KBM-7 (cell line): ENCODE results near the gene ZNF497.
"Not testable (repeated sequence)": the region's sequence is repeated elsewhere in the genome, so short reads cannot be mapped to it uniquely, and the experiment has no call there.

ENCODE experiments used
- DNase-seq: peaks from one replicate; pipeline ENCODE4 v3.0.0-alpha.2; 2015
- in situ Hi-C: fragments of 300-500 bp; cut with MboI; formaldehyde crosslinking; loops from 2 replicates; pipeline ENCODE4 v1.14.3; 2020; ENCODE audit warnings: low sequenced_read_pairs, low pct_unique_long_range_greater_than_20kb, mixed read lengths

ZNF497 gene

GRCh38 chr19:58351558-58351878 is 11.0 kb downstream of the ZNF497 start:
- DNase-seq, result no peak
- in situ Hi-C loops, result no loop called here

DNA sequence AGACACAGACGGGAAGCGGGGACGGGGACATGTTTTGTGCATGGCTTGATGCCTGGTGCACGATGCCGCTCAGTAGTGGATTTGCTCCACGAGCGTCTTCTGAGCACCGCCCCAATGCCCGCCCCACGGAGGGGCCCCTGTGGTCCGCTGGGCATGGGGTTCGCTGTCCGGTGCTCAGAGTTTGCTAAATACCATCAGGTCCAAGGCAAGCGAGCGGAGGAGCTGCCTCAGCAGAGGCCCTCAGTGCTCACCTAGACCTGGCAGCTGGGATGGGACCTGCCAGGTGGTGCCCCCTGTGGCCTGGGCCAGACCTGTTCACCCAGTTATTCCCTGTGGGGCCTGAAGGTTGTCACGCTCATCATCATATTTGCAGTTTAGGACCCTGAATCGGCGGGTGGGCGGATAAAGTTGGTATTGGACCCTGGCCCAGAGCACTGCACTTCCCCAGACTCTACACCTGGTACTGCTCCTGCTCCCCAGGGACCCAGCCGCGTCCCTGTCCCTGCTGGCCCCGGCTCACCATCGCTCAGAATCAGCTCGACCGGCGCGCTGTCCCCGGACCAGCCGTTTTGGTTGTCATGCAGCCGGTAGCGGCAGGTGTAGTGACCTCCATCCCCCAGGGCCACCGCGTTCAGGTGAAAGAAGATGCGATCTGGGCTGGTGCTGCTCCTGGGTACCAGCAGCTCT is 11.5 kb downstream of the ZNF497 start:
- DNase-seq, result no peak
- in situ Hi-C loops, result no loop called here

- DNase-seq, result no peak
- in situ Hi-C loops, result no loop called here
Observed at GRCh38 chr19:58350001-58350861, 12.3 kb downstream of the ZNF497 start.

GRCh38 chr19:58349590-58349989 is 13.0 kb downstream of the ZNF497 start:
- in situ Hi-C loops, result no loop called here
- DNase-seq, result no peak

DNA sequence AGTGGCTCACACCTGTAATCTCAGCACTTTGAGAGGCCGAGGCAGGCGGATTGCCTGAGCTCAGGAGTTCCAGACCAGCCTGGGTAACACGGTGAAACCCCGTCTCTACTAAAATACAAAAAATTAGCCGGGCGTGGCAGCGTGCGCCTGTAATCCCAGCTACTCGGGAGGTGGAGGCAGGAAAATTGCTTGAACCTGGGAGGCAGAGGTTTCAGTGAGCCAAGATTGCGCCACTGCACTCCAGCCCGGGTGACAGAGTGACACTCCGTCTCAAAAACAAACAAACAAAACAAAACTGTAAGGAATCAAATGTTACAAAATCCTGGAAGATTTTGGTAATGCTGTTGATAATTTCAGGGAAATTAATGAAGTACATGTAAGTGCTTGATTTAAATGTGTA is 14.5 kb downstream of the ZNF497 start:
- in situ Hi-C loops, DNase-seq: not testable (repeated sequence)

DNA sequence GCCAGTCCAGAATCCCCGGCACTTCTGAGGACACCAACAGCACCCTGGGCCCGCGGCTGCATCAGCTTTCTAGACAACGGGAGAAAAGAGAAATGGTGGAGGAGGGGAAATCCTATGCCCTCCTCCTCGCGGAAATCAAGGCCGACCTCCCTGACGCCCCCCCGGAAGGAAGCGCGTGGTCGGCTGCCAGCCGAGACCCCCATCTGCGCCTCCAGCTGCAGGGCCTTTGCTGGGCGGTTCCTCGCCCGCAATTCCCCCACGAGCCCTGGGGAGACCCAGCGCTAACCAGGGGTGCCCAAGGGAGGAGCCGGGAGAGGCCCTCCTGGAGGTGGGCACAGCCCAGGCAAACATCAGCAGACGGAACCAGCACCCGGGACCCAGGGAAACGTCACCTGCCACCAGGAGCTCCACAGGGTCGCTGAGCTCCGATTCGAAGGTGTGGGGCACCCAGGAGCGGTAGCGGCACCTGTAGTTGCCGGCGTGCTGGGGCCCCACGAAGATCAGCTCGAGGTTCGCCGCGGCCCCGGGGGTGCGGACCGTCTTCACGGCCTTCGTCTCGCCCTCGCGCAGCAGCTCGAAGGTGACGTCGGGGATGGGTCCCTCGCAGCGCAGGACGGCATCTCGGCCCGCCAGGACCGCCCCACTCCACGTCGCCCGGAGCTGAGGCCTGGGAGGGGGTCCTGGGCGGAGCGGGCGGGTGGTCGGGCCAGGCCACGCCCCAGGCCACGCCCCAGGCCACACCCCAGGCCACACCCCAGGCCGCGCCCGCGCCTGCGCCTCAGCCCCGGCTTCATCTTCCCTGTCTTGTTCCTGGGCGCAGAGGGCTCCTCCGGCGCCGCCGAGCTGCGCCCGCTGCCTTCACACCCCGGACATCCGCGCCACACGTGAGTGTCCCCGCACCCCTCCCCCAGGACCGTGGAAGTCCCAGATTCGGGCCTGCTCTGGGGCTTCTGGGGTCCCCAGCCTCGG is 15.3 kb downstream of the ZNF497 start:
- in situ Hi-C loops, result no loop called here

GRCh38 chr19:58345558-58345957 is 17.0 kb downstream of the ZNF497 start:
- in situ Hi-C loops, result no loop called here

More for the DNA sequence above, 15.3 kb downstream of the ZNF497 start:
- DNase-seq, result peak; percentile 43

GRCh38 chr19:58338825-58339558 is 23.6 kb downstream of the ZNF497 start:
- in situ Hi-C loops, result no loop called here
- no peak for DNase-seq

More at GRCh38 chr19:58345558-58345957, 17.0 kb downstream of the ZNF497 start:
- DNase-seq, result no peak

GRCh38 chr19:58338336-58338735 is 24.2 kb downstream of the ZNF497 start:
- no peak for DNase-seq
- in situ Hi-C loops, result no loop called here

- in situ Hi-C loops, result no loop called here
- DNase-seq, result no peak
Observed at GRCh38 chr19:58336820-58337219, 25.7 kb downstream of the ZNF497 start.

GRCh38 chr19:58336216-58336615 is 26.3 kb downstream of the ZNF497 start:
- DNase-seq, result no peak
- in situ Hi-C loops, result no loop called here

GRCh38 chr19:58335630-58336029 is 26.9 kb downstream of the ZNF497 start:
- in situ Hi-C loops, result no loop called here
- DNase-seq, result no peak

DNA sequence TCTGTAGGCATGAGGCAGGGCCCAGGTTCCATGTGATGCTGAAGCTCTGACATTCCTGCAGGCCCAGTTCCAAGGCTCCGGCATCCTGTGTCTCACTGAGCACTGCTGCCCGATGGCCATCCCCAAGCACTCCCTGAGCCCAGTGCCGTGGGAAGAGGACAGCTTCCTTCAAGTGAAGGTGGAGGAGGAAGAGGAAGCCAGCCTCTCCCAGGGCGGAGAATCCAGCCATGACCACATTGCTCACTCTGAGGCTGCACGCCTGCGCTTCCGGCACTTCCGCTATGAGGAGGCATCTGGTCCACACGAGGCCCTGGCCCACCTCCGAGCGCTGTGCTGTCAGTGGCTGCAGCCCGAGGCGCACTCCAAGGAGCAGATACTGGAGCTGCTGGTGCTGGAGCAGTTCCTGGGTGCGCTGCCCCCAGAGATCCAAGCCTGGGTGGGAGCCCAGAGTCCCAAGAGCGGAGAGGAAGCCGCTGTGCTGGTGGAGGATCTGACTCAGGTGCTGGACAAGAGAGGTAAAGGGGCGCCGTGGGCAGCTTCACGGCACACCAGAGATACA is 27.8 kb downstream of the ZNF497 start:
- in situ Hi-C loops, result no loop called here
- no peak for DNase-seq

GRCh38 chr19:58332697-58333096 is 29.9 kb downstream of the ZNF497 start:
- no peak for DNase-seq
- in situ Hi-C loops, result no loop called here

DNA sequence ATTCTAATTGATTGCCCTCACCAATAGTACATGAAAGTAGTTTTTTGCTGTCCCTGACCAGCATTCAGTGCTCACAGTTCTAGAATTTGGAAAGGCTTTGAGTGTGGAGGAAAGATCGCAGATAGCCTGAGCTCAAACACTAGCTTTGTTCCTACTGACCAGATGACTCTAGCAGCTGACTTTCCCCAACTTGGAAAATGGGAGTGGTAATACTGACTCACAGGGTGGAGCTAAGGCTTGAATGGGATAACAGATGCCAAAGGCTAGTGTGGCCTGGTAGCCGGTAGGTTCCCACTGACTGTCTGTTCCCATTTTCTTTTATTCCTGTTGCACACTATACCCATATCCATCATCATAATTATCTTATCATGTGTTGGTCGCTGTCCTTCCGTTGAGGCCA is 32.1 kb downstream of the ZNF497 start:
- in situ Hi-C loops, result no loop called here
- DNase-seq, result no peak

DNA sequence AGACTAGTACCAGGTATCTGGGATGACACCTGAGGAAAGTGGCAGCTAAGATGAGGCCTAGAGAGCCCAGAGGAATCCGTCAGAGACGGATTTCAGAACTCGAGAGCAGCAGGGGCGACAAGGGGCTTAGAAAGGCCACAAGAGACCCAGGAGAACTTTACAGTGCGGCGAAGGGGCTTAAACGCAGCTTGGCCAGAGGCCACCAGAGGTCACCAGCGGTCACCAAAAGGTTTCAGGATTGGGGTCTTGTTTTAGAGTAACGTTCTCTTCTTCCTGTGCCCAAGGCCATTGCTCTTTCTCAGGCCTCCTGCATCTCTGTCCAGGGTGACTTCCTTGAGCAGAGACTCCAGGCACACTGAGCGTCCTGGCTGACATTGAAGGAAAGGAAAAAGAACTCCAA is 33.6 kb downstream of the ZNF497 start:
- in situ Hi-C loops, result no loop called here
- peak; percentile 55 for DNase-seq

DNA sequence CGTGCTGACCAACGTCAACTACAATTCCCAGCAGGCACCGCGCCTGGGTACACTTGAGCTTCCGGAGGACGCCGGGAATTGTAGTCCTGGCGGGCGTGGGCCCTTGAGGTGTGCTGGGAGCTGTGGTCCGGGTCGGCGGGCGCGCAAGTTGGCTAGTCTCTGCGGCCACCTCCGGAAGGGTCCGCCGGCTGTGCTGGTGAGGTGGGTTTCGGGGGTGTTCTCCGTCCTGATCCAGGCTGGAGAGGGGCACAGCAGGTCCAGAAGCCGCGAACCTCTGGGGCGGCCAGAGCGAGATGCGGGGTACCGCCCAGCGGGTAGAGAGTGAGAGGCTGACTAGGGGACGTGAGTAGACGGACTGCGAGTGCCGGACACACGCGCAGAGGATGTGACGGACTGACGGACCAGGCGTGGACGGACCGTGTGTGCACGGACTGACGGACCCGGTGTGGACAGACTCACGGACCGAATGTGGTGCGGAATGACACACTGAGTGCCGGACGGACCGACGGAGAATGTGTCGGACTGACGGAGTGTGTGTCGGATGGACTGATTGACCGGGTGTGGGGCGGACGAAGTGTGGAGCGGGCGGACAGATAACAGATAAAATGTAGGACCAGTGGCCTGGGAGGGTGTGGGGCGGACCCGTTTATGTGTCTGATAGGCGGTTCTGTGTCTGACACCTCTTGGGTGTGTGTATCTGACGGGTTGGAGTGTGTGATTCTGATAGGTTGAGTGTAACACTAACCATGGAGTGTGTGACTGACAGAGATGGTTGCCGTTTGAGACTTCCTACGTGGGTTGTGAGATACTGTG is 35.4 kb downstream of the ZNF497 start, which contains the start of gene ZSCAN22:
TSS of gene ZSCAN22 (plus strand) at position 81 of the 813 bp plus-strand sequence. CDS start 7,809 bp downstream, outside the sequence.
- in situ Hi-C loops, result no loop called here
- DNase-seq, result peak; percentile 93

- in situ Hi-C loops, result no loop called here
- no peak for DNase-seq
Observed at GRCh38 chr19:58326501-58326913, 36.0 kb downstream of the ZNF497 start.
